ENCODE data around the gene EPB42. TPM values are rescaled to one million over a fixed set of nuclear protein-coding genes. Genes with fewer than 3 reads are reported as not detected.

Gene EPB42
- total and polyA plus RNA-seq, 2 of the 4 experiments (the other 2 are of a cell fraction): not detected

DNA sequence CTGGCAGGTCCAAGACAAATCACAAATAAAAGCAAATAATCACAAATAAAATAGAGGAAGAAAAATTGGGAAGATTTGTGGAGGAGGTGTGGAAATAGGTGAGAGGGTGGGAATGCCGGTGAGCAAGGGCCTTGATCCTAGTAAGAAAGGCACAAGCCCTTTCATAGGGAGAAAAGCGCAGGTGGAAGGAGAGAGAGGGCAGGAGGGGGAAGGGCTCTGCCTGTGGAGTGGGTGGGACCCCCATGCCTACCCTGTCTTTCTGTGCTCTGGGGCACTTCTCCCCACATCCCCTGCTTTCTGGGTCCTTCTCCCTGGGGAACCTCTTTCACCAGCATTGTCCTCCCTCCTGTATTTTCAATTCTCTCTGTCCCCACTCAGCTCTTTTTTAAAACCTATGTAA is 46.6 kb upstream of the EPB42 start:
- peaks cover 45% of the 10 kb centered on the region for H3K27me3 ChIP-seq (ENCODE audit: control insufficient read depth, insufficient read depth, low read length)
- no peaks in the 10 kb centered on the region for H3K79me1 ChIP-seq (ENCODE audit: low read depth in 1 of 2, low read length in 2 of 2)
- H4K8ac ChIP-seq (ENCODE audit: low read depth in 2 of 2, low read length in 2 of 2): no peak overlapping the region
- H2BK120ac ChIP-seq (ENCODE audit: low read depth, low read length): no peak overlapping the region
- no peak overlapping the region for H3K4me2 ChIP-seq (ENCODE audit: low read depth, low read length)
- no peak overlapping the region for H4K91ac ChIP-seq (ENCODE audit: insufficient read depth, low read depth, low read length)
- H3K4ac ChIP-seq (ENCODE audit: low read depth, low read length): no peak overlapping the region
- TF ChIP-seq CHD1 (IDR thresholded peaks at IDR 0.05; ENCODE audit: low read depth, low read length) (no peak), MXI1 (IDR thresholded peaks at IDR 0.05; ENCODE audit: borderline replicate concordance, low read depth, low read length) (no peak), MAFK (IDR thresholded peaks at IDR 0.05; ENCODE audit: low read depth, low read length) (no peak), MAZ (IDR thresholded peaks at IDR 0.05; ENCODE audit: borderline replicate concordance, low read depth, low read length) (no peak), RFX5 (IDR thresholded peaks at IDR 0.05; ENCODE audit: low read depth, low read length) (no peak)
- TF ChIP-seq, protein P1, sequence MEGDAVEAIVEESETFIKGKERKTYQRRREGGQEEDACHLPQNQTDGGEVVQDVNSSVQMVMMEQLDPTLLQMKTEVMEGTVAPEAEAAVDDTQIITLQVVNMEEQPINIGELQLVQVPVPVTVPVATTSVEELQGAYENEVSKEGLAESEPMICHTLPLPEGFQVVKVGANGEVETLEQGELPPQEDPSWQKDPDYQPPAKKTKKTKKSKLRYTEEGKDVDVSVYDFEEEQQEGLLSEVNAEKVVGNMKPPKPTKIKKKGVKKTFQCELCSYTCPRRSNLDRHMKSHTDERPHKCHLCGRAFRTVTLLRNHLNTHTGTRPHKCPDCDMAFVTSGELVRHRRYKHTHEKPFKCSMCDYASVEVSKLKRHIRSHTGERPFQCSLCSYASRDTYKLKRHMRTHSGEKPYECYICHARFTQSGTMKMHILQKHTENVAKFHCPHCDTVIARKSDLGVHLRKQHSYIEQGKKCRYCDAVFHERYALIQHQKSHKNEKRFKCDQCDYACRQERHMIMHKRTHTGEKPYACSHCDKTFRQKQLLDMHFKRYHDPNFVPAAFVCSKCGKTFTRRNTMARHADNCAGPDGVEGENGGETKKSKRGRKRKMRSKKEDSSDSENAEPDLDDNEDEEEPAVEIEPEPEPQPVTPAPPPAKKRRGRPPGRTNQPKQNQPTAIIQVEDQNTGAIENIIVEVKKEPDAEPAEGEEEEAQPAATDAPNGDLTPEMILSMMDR (conservative IDR thresholded peaks at IDR 0.05; ENCODE audit: low read depth, low read length): no peak
- ATAC-seq (ENCODE audit: low read depth) (no peak), DNase-seq (no peak)
- no peak overlapping the region for H2AK9ac ChIP-seq (replicated peaks; ENCODE audit: low read depth, low read length, poor library complexity)
- no peak overlapping the region for H2BK15ac ChIP-seq (ENCODE audit: low read depth, low read length)
- no peaks in the 10 kb centered on the region for H4K20me1 ChIP-seq (ENCODE audit: insufficient read depth, low read length)
- H3K4me1 ChIP-seq (ENCODE audit: control insufficient read depth, insufficient read depth, low read length): no peaks in the 10 kb centered on the region
- H3K9me1 ChIP-seq (ENCODE audit: insufficient read depth, low read length): 0 out of 2 replicates have a peak, but pooled peaks cover 2% of the 10 kb centered on the region
- CTCF ChIA-PET: interaction anchor here (0.8 kb wide), 1 partner anchor 42 kb away, joined by 3 read pairs; no protein-coding TSS in a partner anchor
- H3K18ac ChIP-seq (ENCODE audit: low read depth, low read length): no peak overlapping the region
- BruUV-seq (replicated peaks): no TSS peak
- WGBS, 2 experiments (ENCODE audit: extremely low coverage in 2 of 2, insufficient read length in 1 of 2): 100% methylated on average over 1 of the region's 2 CpGs; no CpG with 5 or more reads in 1 of the 2 experiments
- dilution Hi-C loops (cut with HindIII; ENCODE audit: low sequenced_read_pairs, unreplicated experiment) (no loop called here), in situ Hi-C loops (cut with MboI; ENCODE audit: low sequenced_read_pairs) (no loop called here), intact Hi-C loops (cut with micrococcal nuclease) (no loop called here)
- H3K9me3 ChIP-seq (ENCODE audit: control insufficient read depth, insufficient read depth, low read length): peaks cover 2% of the 10 kb centered on the region; the same call in 1 of the 2 replicates
- H4K5ac ChIP-seq (ENCODE audit: low read depth, low read length): no peak overlapping the region
- H2BK5ac ChIP-seq (ENCODE audit: low read depth, low read length, poor library complexity, severe bottlenecking): no peak overlapping the region
- H3K9ac ChIP-seq (ENCODE audit: low read depth, low read length): no peak overlapping the region
- no peak overlapping the region for H3K27ac ChIP-seq (ENCODE audit: insufficient read depth, low read length)
- H2BK20ac ChIP-seq (ENCODE audit: low read depth, low read length): no peak overlapping the region
- H3K4me3 ChIP-seq (ENCODE audit: insufficient read depth, low read depth, low read length): no peak overlapping the region
- H2AK5ac ChIP-seq (ENCODE audit: low read depth, low read length): no peak overlapping the region
- POLR2A ChIA-PET (ENCODE audit: unreplicated experiment): no interaction called here
- H3K56ac ChIP-seq (ENCODE audit: extremely low read depth, insufficient read depth, low read length): no peak overlapping the region
- no peak overlapping the region for H3K23ac ChIP-seq (ENCODE audit: low read depth, low read length)
- H2AFZ ChIP-seq (replicated peaks; ENCODE audit: low read length, poor library complexity): no peak overlapping the region
- no peak overlapping the region for H3K14ac ChIP-seq (replicated peaks; ENCODE audit: low read depth, low read length)
- no peaks in the 10 kb centered on the region for H3K36me3 ChIP-seq (ENCODE audit: control insufficient read depth, insufficient read depth, low read length)

All from IMR-90 (cell line).